SK-N-MC (cell line): ENCODE data around the gene DIPK2B.

Experiments used
- EZH2 ChIP-seq: fragments of 200-600 bp; sonication (generic); IDR thresholded peaks from one replicate; pipeline ENCODE4 v1.6.1; 2017; ENCODE audit warnings: antibody characterized with exemption
- POLR2AphosphoS5 ChIP-seq: IDR thresholded peaks from 2 replicates; pipeline ENCODE4 v1.6.1; 2012; ENCODE audit warnings: mild to moderate bottlenecking, low read depth, low read length, borderline replicate concordance

GRCh38 chrX:45186643-45187026 lies 14.0 kb downstream of the DIPK2B start:
- TF ChIP-seq POLR2AphosphoS5: no peak
- TF ChIP-seq EZH2: no peak
